GM12878 (cell line): ENCODE results near the gene TMEM86A. TPM values are rescaled to one million over a fixed set of nuclear protein-coding genes. Genes with fewer than 3 reads are reported as not detected.
A peak's percentile ranks its signal among the peaks of the same experiment; 100 is the strongest.

ENCODE experiments used
- ATAC-seq: fragments of 200-7000 bp; cut with Tn5 transposase; 3 replicates; pipeline ENCODE4 v1.9.1; 2020; ENCODE audit warnings: mild to moderate bottlenecking, moderate library complexity
- BruUV-seq: library from RNA; stranded (reverse); fragments of 400-500 nt; replicated peaks from 2 replicates; lab custom pipeline; 2021; lab: Mats Ljungman, UMichigan
- CTCF ChIA-PET: fragments of 300-600 bp; sonication (Branson Sonifier 250); formaldehyde crosslinking; extraction: SDS; loops from one replicate; lab custom pipeline; 2021; ENCODE audit warnings: inconsistent platforms; lab: Yijun Ruan, JAX
- POLR2A ChIA-PET: fragments of 350-600 bp; formaldehyde crosslinking; extraction: SDS; loops from one replicate; lab custom pipeline; 2021; ENCODE audit warnings: inconsistent platforms; lab: Charles Lee
- RAD21 ChIA-PET: fragments of 300-600 bp; sonication (Branson Sonifier 250); formaldehyde crosslinking; loops from one replicate; lab custom pipeline; 2023; ENCODE audit warnings: antibody characterized with exemption; ENCODE audit not compliant: unreplicated experiment; lab: Charles Lee
- SMC1A ChIA-PET: fragments of 300-600 bp; sonication (Branson Sonifier 250); formaldehyde crosslinking; loops from one replicate; lab custom pipeline; 2023; ENCODE audit not compliant: unreplicated experiment, uncharacterized antibody; lab: Charles Lee
- DNase-seq: peaks from one replicate; pipeline ENCODE4 v3.0.0-alpha.2; 2011; ENCODE audit warnings: low read depth, low spot score
- FAIRE-seq: peaks from 3 replicates; lab custom pipeline; 2011; peaks lifted over from hg19 to GRCh38; lab: Jason Lieb, UNC
- H2AFZ ChIP-seq: 2 replicates; pipeline ENCODE4 v1.6.0; 2011; ENCODE audit warnings: low read depth, low read length, control low read depth; ENCODE audit not compliant: control insufficient read depth
- H3K27ac ChIP-seq: 2 replicates; pipeline ENCODE4 v1.5.1; 2011; ENCODE audit warnings: control low read depth; ENCODE audit not compliant: control insufficient read depth, insufficient read depth
- H3K27me3 ChIP-seq, 2 experiments: replicated peaks in 1 of 2; 2 replicates each; pipeline versions ENCODE4 v1.6.0 to v1.6.1; 2011; ENCODE audit warnings: low read length in 1 of 2; ENCODE audit not compliant: control insufficient read depth in 2 of 2, insufficient read depth in 2 of 2
- H3K36me3 ChIP-seq, 2 experiments: 2 replicates each; pipeline ENCODE4 v1.5.1; 2011; ENCODE audit warnings: low read length in 1 of 2; ENCODE audit not compliant: control insufficient read depth in 2 of 2, insufficient read depth in 2 of 2
- H3K4me1 ChIP-seq: 2 replicates; pipeline ENCODE4 v1.6.1; 2011; ENCODE audit warnings: mild to moderate bottlenecking, low read length, moderate library complexity, mixed read lengths; ENCODE audit not compliant: control insufficient read depth, insufficient read depth
- H3K4me2 ChIP-seq: 2 replicates; pipeline ENCODE4 v1.6.0; 2011; ENCODE audit warnings: control low read depth; ENCODE audit not compliant: control insufficient read depth, insufficient read depth
- H3K4me3 ChIP-seq: fragments of 200-600 bp; sonication (generic); 2 replicates; pipeline ENCODE4 v1.5.1; 2016
- H3K79me2 ChIP-seq: 2 replicates; pipeline ENCODE4 v1.6.0; 2011; ENCODE audit warnings: low read length; ENCODE audit not compliant: control insufficient read depth, insufficient read depth
- H3K9ac ChIP-seq: 2 replicates; pipeline ENCODE4 v1.8.0; 2011; ENCODE audit warnings: low read length, control low read depth, mixed read lengths; ENCODE audit not compliant: control insufficient read depth, insufficient read depth
- H3K9me3 ChIP-seq: replicated peaks from 3 replicates; pipeline ENCODE4 v1.5.1; 2011; ENCODE audit warnings: mild to moderate bottlenecking, low read length; ENCODE audit not compliant: control insufficient read depth, insufficient read depth
- H4K20me1 ChIP-seq: 2 replicates; pipeline ENCODE4 v1.6.0; 2011; ENCODE audit not compliant: control insufficient read depth, insufficient read depth
- ASH2L ChIP-seq: fragments of 300-600, 200-600 bp; sonication (generic); IDR thresholded peaks from 2 replicates; pipeline ENCODE4 v1.6.1; 2017; ENCODE audit warnings: low read depth, mild to moderate bottlenecking, borderline replicate concordance
- HCFC1 ChIP-seq: fragments of 150-350 bp; IDR thresholded peaks from 2 replicates; pipeline ENCODE4 v1.6.1; 2014; ENCODE audit warnings: low read length
- IRF3 ChIP-seq: fragments of 450-650 bp; IDR thresholded peaks from 2 replicates; pipeline ENCODE4 v1.6.1; 2014; ENCODE audit warnings: mild to moderate bottlenecking
- LARP7 ChIP-seq: fragments of 450-650 bp; IDR thresholded peaks from 2 replicates; pipeline ENCODE4 v1.6.1; 2017; ENCODE audit warnings: mild to moderate bottlenecking
- NR2C1 ChIP-seq: fragments of 450-650 bp; IDR thresholded peaks from 2 replicates; pipeline ENCODE4 v1.6.1; 2017; ENCODE audit warnings: antibody characterized with exemption, mild to moderate bottlenecking, moderate library complexity
- RB1 ChIP-seq: fragments of 450-650 bp; formaldehyde crosslinking; IDR thresholded peaks from 2 replicates; pipeline ENCODE4 v1.6.1; 2017; ENCODE audit warnings: mild to moderate bottlenecking, borderline replicate concordance
- SKIL ChIP-seq: fragments of 450-650 bp; IDR thresholded peaks from 2 replicates; pipeline ENCODE4 v1.6.1; 2017; ENCODE audit warnings: mild to moderate bottlenecking, low read depth, inconsistent platforms; ENCODE audit not compliant: poor library complexity, severe bottlenecking
- ZBTB33 ChIP-seq: fragments of 450-650 bp; IDR thresholded peaks from 2 replicates; pipeline ENCODE4 v1.6.1; 2017; ENCODE audit warnings: mild to moderate bottlenecking
- WGBS: methylation state at CpG from one replicate; pipeline ENCODE4 v1.1.6; 2016; ENCODE audit warnings: low lambda C conversion rate; ENCODE audit not compliant: insufficient replicate concordance, insufficient coverage; ENCODE audit errors: missing lambda C conversion rate; 5-methylcytosine and 5-hydroxymethylcytosine counted together
- in situ Hi-C: fragments of 300-500 bp; cut with MboI; formaldehyde crosslinking; loops from 9 replicates; pipeline ENCODE4 v1.14.3; 2018; ENCODE audit warnings: mixed read lengths
- intact Hi-C: fragments of 100-400 bp; cut with micrococcal nuclease; formaldehyde crosslinking; loops from one replicate; pipeline ENCODE4 v1.14.2; 2022; ENCODE audit not compliant: unreplicated experiment
- polyA plus RNA-seq, 11 experiments: library from polyadenylated mRNA; depleted of rRNA in 4 of 11; unstranded in 6 of 11; stranded (reverse) in 5 of 11; fragments of >200 nt; fragmentation: Nextera tagmentation in 4 of 11; fragmentation: Illumina TruSeq in 1 of 11; extraction: Ambion mirVana in 4 of 11; extraction: Trizol in 1 of 11; gene quantifications; 1 replicate in 1 of 11; 2 replicates in 10 of 11; pipeline versions ENCODE4 v1.2.1 to v1.2.3, GENCODE V29; 2011 to 2016; ENCODE audit warnings: inconsistent platforms in 2 of 11, missing spikeins in 2 of 11, low read depth in 1 of 11
- total RNA-seq, 4 experiments: library from RNA; depleted of rRNA in 3 of 4; stranded (reverse); fragments of >200 nt in 3 of 4; fragmentation: Illumina TruSeq in 1 of 4; extraction: Trizol in 1 of 4; gene quantifications; 2 replicates each; pipeline versions ENCODE4 v1.2.1 to v1.2.3, GENCODE V29; 2013 to 2021
- TF ChIP-seq, protein P1 (sequence below): fragments of 450-650 bp; IDR thresholded peaks from 2 replicates; pipeline ENCODE4 v1.6.1; 2017; ENCODE audit warnings: low read depth, mild to moderate bottlenecking, moderate library complexity

The TMEM86A gene
- total and polyA plus RNA-seq, 10 of the 15 experiments (the other 5 are each of a cell fraction or from before 2014, with no cell fraction given), result 0.01 to 0.11 (median 0.06) TPM; not detected in 7

GRCh38 chr11:18721561-18722292, 23.1 kb downstream of the TMEM86A start (continued):
- TF ChIP-seq ZBTB33 (no peak), SKIL (no peak), IRF3 (no peak)

- Histone ChIP-seq H3K36me3 (no peaks in the 10 kb centered on the region), H2AFZ (peak overlapping the region; percentile 76), H3K79me2 (no peaks in the 10 kb centered on the region), H3K9ac (no peak overlapping the region), H3K4me1 (peaks cover 9% of the 10 kb centered on the region), H4K20me1 (no peaks in the 10 kb centered on the region), H3K4me2 (no peak overlapping the region), H3K4me3 (no peak overlapping the region), H3K27ac (no peak overlapping the region), H3K27me3 (no peaks in the 10 kb centered on the region; a peak in 3 of 4 replicates), H3K9me3 (no peaks in the 10 kb centered on the region)
- TF ChIP-seq ASH2L (no peak), NR2C1 (no peak), RB1 (no peak), HCFC1 (no peak), LARP7 (no peak)
- TF ChIP-seq, protein P1, sequence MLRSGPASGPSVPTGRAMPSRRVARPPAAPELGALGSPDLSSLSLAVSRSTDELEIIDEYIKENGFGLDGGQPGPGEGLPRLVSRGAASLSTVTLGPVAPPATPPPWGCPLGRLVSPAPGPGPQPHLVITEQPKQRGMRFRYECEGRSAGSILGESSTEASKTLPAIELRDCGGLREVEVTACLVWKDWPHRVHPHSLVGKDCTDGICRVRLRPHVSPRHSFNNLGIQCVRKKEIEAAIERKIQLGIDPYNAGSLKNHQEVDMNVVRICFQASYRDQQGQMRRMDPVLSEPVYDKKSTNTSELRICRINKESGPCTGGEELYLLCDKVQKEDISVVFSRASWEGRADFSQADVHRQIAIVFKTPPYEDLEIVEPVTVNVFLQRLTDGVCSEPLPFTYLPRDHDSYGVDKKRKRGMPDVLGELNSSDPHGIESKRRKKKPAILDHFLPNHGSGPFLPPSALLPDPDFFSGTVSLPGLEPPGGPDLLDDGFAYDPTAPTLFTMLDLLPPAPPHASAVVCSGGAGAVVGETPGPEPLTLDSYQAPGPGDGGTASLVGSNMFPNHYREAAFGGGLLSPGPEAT, result no peak
- BruUV-seq, result no TSS peak
- ChIA-PET POLR2A (interaction anchor here (0.5 to 1.3 kb wide), 4 partner anchors 9 to 182 kb away, joined by 3 to 4 read pairs (median 4); no protein-coding TSS in a partner anchor), SMC1A (interaction anchor here (0.6 to 4.4 kb wide), 27 partner anchors 9 to 606 kb away, joined by 3 to 44 read pairs (median 4); partner anchors contain the start of gene UEVLD), RAD21 (interaction anchor here (0.8 to 4.0 kb wide), 24 partner anchors 10 to 478 kb away, joined by 3 to 40 read pairs (median 4); partner anchors contain the start of genes GTF2H1 and MRGPRX2), CTCF (interaction anchor here (0.6 to 8.0 kb wide), 49 partner anchors 9 to 615 kb away, joined by 3 to 131 read pairs (median 5); partner anchors contain the start of gene TSG101)
- ATAC-seq (peak; percentile 17), DNase-seq (no peak), FAIRE-seq (no peak)
- WGBS, result 0% methylated on average over 1 of the region's 1 CpG
- intact Hi-C loops, result loop anchor here (2.0 to 10.0 kb wide), 3 partner anchors 40 to 477 kb away; partner anchors contain the start of gene SAA2
- in situ Hi-C loops, result no loop called here
Measured at GRCh38 chr11:18722293-18722637, 23.7 kb downstream of the TMEM86A start.
